Measurements from ENCODE around the gene IL19. TPM values are rescaled to one million over a fixed set of nuclear protein-coding genes. Genes with fewer than 3 reads are reported as not detected.

The IL19 gene
- total RNA-seq, 2 experiments from 2014 or later, result not detected

DNA sequence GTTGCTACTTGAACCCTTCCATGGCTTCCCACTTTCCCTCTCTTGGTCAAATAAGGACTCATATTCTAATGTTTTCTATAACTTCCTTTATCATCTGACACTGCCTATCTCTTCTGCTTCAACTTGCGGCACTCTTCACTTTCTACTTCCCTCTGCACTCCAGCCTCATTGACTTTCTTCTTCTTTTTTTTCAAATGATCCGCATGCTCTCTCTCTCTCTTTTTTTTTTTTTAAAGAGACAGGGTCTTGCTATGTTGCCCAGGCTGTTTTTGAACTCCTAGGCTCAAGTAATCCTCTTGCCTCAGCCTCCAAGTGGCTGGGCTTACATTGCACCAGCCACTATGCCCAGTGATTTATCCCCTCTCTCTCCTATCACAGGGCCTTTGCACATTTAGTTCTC is 9.1 kb downstream of the IL19 start:
- Mint-ChIP-seq H3K27ac (no peak overlapping the region), H3K27me3 (peaks cover 4% of the 10 kb centered on the region), H3K9me3 (no peaks in the 10 kb centered on the region), H3K36me3 (no peaks in the 10 kb centered on the region), H3K4me1 (peaks cover 29% of the 10 kb centered on the region), H3K4me3 (no peak overlapping the region)
- no peak for DNase-seq

DNA sequence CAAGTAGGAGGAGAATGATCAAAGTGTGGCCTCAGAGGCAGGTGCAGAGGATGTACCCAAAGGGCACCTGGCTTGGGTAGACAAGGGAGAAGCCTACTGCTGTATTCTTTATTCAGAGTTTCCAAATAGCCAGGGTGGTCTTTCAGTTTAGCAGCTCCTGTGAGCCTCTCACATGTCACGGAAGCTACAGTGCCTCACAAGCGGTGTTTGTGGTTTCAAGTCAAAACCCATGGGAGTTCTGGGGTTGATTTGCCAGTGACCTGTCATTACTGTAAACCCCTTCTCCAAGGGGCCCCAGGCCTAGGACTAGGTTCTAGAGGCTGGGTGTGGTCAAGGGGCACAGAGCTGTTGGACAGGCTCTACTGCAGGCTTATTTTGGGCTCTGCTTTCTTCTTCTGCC is 11.9 kb downstream of the IL19 start:
- DNase-seq, result peak; percentile 59
- H3K9me3 Mint-ChIP-seq, result no peaks in the 10 kb centered on the region
- H3K27me3 Mint-ChIP-seq, result no peaks in the 10 kb centered on the region
- no peak overlapping the region for H3K4me3 Mint-ChIP-seq
- peaks cover 55% of the 10 kb centered on the region for H3K4me1 Mint-ChIP-seq
- H3K27ac Mint-ChIP-seq, result peak overlapping the region; percentile 59
- H3K36me3 Mint-ChIP-seq, result no peaks in the 10 kb centered on the region

DNA sequence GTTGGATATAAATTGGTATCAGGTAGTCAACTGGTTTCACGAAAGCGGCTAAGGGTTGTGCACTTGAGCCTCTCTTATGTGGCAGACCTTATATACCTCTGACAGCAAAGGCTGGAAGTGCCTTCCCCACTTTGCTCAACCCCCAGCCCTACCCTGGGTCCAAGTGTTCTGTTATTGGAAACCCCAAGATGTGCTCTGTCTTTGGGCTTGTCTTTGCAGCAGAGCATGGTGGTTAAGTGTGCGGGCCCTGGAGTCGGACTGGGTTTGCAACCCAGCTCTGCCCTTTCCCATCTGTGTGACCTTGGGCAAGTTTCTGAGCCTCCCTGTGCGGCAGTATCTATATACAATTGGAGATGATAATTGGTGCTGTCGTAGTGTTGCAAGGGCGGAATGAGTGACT is 12.9 kb downstream of the IL19 start:
- no peaks in the 10 kb centered on the region for H3K36me3 Mint-ChIP-seq
- H3K4me3 Mint-ChIP-seq, result no peak overlapping the region

DNA sequence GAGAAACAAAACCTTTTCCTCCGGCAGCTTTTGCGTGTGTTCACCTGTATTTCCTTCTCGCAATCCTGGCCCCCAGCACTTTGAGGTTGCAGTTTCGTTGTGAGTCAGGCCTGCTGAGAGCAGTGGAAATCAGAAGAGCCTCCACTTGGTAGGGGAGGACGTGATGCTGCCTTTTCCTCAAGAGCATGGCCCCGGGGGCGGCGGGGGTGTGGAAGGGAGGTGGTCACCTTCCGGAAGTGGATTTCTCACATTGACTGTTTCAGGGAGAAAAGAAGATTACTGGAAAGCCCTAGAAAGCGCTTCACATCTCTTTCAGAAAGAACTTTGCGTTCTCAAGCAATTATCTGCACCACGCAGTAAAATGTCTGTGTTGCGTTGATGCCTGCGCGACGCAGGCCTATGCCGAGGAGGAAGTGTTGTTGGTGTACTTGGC is 13.9 kb downstream of the IL19 start:
- DNase-seq, result peak; percentile 89
- no peaks in the 10 kb centered on the region for H3K9me3 Mint-ChIP-seq
- peak overlapping the region; percentile 63 for H3K4me3 Mint-ChIP-seq
- peaks cover 62% of the 10 kb centered on the region for H3K4me1 Mint-ChIP-seq
- H3K36me3 Mint-ChIP-seq, result no peaks in the 10 kb centered on the region
- no peaks in the 10 kb centered on the region for H3K27me3 Mint-ChIP-seq
- peak overlapping the region; percentile 85 for H3K27ac Mint-ChIP-seq

More for the DNA sequence above, 12.9 kb downstream of the IL19 start:
- no peaks in the 10 kb centered on the region for H3K27me3 Mint-ChIP-seq
- peaks cover 62% of the 10 kb centered on the region for H3K4me1 Mint-ChIP-seq
- H3K9me3 Mint-ChIP-seq, result no peaks in the 10 kb centered on the region
- H3K27ac Mint-ChIP-seq, result peak overlapping the region; percentile 47
- no peak for DNase-seq

DNA sequence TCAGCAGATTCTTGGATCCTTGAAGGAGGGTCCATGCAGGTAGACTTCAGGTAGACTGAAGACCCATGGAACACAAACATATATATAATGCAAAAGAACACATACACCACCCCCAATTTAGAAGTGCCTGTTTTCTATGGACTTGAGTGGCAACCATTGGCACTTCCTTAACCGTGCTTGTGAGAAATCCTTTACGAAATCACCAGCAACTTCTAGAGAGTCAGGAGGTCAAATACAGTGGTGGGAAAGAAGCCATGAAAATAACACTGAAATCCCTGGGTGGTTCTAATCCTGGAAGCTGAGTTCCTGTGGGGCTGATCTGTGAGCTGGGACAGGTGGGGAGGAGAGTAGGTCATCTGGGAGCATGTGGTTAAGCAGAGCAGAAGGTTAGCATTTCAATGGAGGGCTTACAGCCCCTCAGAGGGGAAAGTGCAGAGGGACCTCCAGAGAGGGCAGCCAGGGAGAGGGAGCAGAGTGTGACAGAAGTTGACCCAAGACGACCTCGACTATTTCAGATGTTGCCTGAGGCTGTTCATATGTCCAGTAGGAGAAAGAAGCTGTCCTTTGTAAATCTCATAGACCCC is 14.7 kb downstream of the IL19 start:
- no peaks in the 10 kb centered on the region for H3K27me3 Mint-ChIP-seq
- H3K4me3 Mint-ChIP-seq, result no peak overlapping the region
- H3K36me3 Mint-ChIP-seq, result no peaks in the 10 kb centered on the region
- peaks cover 69% of the 10 kb centered on the region for H3K4me1 Mint-ChIP-seq
- DNase-seq, result no peak
- H3K9me3 Mint-ChIP-seq, result no peaks in the 10 kb centered on the region
- H3K27ac Mint-ChIP-seq, result peak overlapping the region; percentile 16

DNA sequence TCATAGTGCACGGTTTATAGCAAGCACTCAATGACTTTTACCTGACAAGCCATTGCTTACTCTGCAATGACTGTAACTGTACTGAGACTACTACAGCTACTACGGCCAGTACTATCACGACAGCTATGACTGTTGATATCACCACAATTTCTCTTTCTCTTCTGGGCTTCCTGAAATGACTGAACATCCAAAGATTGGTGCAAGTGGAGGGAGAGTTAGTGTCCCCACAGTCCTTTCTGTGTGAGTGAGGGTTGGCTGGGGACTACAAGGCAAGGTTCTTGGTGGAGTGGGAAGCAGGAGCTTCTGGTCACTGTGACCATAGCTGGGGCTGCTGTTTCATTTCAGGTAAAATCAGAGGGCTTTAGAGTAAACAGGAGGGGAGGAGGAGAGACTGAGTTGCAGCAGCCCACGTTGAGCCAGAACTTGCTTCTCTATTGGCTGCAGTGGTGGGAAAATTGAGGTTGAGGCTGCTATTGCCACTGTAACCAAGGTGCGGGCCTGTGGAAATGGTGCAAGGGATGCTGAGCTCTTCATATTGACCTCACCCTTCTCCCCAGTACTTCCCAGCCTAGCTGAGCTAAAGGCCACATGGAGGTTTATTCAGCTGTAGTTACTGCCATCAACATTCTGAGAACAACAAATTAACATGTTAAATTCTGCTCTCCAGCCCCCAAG is 15.8 kb downstream of the IL19 start:
- Mint-ChIP-seq H3K9me3 (no peaks in the 10 kb centered on the region), H3K36me3 (no peaks in the 10 kb centered on the region), H3K27me3 (no peaks in the 10 kb centered on the region), H3K4me3 (peak overlapping the region; percentile 11), H3K27ac (peak overlapping the region; percentile 0), H3K4me1 (peaks cover 77% of the 10 kb centered on the region)
- DNase-seq, result no peak

DNA sequence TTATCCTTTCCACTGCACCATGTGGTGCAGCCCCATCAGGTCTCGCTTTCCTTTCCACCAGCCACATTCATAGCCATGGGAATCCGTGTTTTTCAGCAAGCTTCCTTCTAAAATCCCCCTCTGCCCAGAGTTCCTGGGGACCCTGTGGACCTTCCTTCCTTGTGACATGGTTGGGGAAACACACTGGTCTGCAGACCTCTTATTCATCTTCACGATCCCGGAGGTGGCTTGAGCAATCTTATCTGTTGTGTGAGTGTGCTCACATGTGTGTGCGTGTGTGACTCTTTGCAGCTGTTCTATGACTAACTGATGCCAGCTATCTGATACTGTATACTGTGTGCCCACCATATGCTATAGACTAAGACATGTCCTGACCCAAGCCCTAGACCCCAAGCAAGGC is 17.3 kb downstream of the IL19 start:
- no peak for DNase-seq
- H3K27me3 Mint-ChIP-seq, result no peaks in the 10 kb centered on the region
- H3K36me3 Mint-ChIP-seq, result no peaks in the 10 kb centered on the region
- H3K27ac Mint-ChIP-seq, result no peak overlapping the region
- no peaks in the 10 kb centered on the region for H3K9me3 Mint-ChIP-seq
- H3K4me3 Mint-ChIP-seq, result no peak overlapping the region
- peaks cover 77% of the 10 kb centered on the region for H3K4me1 Mint-ChIP-seq

DNA sequence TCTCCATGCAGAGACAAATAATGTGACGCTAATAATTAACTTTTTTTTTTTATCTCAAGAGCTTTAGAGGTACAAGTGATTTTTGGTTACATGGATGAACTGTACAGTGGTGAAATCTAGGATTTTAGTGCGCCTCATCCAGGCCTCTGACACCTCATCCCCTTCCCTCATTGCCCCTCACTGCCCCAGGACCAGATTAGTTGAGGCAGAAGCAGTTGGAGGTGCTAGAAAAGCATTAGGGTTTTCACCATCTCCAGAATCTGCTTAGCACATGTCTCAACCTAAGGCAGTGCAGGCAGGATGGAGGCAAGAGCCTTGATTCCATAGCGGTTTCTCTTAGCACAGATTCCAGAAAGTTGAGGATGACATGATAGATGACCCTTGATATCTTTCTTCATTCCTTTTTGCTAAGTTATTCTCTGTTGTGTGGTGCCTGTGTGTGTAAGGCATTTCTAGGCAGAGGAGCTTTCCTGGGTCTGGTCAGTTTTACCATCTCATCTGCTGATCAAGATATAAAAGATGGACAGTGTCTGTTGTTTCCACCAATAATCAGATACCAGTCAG is 18.0 kb downstream of the IL19 start:
- Mint-ChIP-seq H3K27me3 (no peaks in the 10 kb centered on the region), H3K9me3 (no peaks in the 10 kb centered on the region), H3K36me3 (no peaks in the 10 kb centered on the region), H3K27ac (no peak overlapping the region), H3K4me3 (no peak overlapping the region), H3K4me1 (peaks cover 72% of the 10 kb centered on the region)
- no peak for DNase-seq

DNA sequence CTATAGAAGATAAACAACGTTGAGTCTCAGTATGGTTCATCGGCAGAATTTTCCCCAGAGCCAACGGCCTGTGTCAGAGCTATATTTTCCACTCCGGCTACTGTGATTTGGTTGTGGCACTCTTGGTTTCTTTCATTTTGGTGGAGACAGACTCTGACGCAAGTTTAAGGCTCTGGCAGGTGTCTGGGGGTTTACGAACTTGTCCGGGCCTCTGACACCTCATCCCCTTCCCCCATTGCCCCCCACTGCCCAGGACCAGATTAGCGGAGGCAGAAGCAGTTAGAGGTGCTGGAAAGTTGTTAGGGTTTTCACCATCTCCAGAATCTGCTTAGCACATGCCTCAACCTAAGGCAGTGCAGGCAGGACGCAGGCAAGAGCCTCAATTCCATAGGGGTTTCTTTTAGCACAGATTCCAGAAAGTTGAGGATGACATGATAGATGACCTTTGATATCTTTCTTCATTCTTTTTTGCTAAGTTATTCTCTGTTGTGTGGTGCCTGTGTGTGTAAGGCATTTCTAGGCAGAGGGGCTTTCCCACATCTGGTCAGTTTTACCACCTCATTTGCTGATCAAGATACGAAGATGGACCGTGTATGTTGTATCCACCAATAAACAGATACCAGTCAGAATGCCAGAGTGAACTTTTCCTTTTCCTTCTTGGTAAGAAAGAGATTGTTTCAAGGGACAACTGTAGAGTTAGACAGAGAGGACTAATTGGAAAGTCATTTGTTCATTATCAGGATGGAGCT is 20.1 kb downstream of the IL19 start:
- Mint-ChIP-seq H3K4me1 (peaks cover 70% of the 10 kb centered on the region), H3K27ac (peak overlapping the region; percentile 18), H3K27me3 (no peaks in the 10 kb centered on the region), H3K36me3 (peaks cover 2% of the 10 kb centered on the region), H3K4me3 (no peak overlapping the region), H3K9me3 (peaks cover 2% of the 10 kb centered on the region)
- DNase-seq, result no peak

DNA sequence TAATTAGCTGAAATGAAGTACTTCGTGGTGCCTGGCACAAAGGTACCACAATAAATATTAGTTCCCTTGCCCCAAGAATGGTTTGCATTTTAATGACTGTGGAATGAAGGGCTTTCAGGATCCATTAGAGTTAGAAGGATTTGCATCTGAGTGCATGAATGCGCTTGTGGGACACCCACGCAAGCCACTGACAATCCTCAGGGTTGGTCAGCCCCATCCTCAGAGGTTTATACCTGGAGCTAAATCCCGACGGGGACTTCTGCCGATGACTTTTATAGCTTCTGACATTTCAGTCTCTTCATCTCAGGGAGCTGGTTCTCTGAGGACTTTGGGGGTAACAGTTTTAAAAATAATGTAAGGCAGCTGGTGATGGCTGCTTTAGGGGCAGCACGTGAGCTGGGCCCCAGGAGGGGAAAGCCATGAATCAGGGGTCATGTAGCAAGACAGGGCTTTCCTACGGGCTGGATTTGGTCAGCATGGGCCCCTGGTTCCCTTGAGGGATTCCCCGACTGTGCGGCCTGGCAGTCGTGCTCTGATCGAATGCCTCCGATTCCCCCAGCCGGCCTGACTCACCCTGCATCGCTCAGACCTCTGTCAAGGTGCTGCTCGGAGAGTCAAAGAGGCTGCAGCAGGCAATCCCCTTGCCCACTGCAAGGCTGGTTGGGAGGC is 22.5 kb downstream of the IL19 start:
- no peaks in the 10 kb centered on the region for H3K27me3 Mint-ChIP-seq
- H3K4me1 Mint-ChIP-seq, result peaks cover 50% of the 10 kb centered on the region
- H3K27ac Mint-ChIP-seq, result no peak overlapping the region
- peaks cover 2% of the 10 kb centered on the region for H3K9me3 Mint-ChIP-seq
- DNase-seq, result no peak
- no peak overlapping the region for H3K4me3 Mint-ChIP-seq
- peaks cover 2% of the 10 kb centered on the region for H3K36me3 Mint-ChIP-seq

DNA sequence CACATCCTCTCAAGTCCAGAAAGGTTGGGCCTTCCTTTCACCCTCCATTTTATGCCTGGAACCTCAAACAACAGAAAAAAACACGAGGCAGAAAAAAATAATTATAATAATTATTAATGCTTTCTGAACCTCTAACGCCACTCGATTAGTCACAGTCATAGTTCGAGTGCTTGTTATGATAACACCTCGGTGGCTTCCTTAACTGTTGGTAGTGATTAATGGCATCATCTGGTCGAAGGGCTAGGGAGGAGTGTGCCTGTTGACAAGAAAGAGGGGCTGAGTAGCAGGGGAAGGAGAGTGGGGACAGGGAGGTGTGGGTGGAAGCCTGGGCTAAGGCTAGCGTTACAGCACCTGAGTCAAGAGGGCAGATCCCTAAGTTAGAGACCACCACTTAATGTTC is 23.0 kb downstream of the IL19 start:
- Mint-ChIP-seq H3K4me1 (peaks cover 52% of the 10 kb centered on the region), H3K4me3 (no peak overlapping the region), H3K27ac (peak overlapping the region; percentile 57), H3K9me3 (peaks cover 2% of the 10 kb centered on the region), H3K27me3 (no peaks in the 10 kb centered on the region), H3K36me3 (peaks cover 2% of the 10 kb centered on the region)
- DNase-seq, result no peak

DNA sequence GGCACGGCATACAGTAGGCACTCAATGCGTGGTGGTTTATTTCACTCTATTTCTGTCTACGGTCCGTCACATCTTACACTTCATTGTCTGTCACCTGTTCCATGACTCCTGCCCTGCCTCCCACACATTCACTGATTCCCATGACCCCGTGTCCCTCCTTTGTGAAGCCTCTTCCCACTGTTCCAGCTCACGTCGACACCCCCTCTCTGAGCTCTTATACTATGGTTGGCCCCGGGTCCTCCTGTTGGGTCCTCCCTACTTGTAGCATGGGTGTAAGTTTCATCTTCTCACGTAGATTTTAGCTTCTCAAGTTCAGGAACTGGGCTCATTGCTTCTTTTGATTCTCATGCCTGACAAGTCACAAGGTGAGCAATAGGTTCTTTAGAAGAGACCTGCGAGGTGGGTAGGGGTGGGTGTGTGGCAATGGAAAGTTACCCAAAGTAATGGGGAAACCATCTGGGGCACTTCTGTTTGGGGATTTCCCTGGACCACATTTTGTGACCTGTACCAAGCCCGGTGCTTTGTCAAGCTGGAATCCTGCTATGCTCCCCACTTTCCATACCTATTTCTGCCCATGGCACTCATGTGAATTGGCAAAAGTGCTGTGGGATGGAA is 23.8 kb downstream of the IL19 start:
- Mint-ChIP-seq H3K4me1 (peaks cover 58% of the 10 kb centered on the region), H3K27me3 (no peaks in the 10 kb centered on the region), H3K9me3 (peaks cover 2% of the 10 kb centered on the region), H3K27ac (peak overlapping the region; percentile 82), H3K36me3 (peaks cover 2% of the 10 kb centered on the region), H3K4me3 (peak overlapping the region; percentile 49)
- DNase-seq, result peak; percentile 52

DNA sequence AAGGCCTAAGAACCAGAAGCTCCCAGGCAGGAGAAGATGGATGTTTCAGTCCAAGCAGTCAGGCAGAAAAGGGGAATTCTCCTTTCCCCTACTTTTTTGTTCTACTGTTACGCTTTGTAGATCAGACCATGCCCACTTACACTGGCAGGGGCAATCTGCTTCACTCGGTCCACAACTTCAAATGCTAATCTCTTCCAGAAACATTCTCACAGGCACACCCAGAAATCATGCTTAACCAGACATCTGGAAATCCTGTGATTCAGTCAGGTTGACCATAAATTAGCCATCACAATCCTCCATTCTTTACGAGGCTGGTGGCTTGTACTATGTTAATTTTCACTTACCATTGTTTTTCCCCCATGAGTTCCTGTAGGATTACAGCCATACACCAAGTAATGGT is 25.5 kb downstream of the IL19 start:
- Mint-ChIP-seq H3K27ac (no peak overlapping the region), H3K4me3 (no peak overlapping the region), H3K36me3 (peaks cover 2% of the 10 kb centered on the region), H3K27me3 (no peaks in the 10 kb centered on the region), H3K4me1 (peaks cover 47% of the 10 kb centered on the region), H3K9me3 (peaks cover 2% of the 10 kb centered on the region)
- no peak for DNase-seq

DNA sequence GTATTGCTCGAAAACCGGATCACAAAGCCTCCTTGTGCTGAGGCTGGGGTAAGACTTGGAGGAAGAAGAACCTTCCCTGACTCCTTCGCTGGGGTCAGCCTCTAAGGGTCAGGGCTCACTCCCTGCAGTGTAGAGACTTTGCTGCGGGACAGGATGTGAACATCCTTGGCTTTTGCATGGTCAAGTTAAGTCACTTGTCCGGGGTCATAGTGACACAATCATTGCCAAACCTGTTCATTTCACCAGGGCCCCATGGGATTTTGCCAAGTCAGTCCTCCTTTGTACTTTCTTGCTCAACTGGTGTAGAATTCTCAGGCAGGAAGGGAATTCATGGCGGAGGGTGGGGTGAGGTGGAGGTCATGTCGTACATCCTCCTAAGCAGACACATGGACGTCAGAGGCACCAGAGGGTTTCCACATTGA is 26.4 kb downstream of the IL19 start:
- no peak for DNase-seq
- no peak overlapping the region for H3K27ac Mint-ChIP-seq
- H3K9me3 Mint-ChIP-seq, result peaks cover 2% of the 10 kb centered on the region
- H3K4me3 Mint-ChIP-seq, result no peak overlapping the region
- H3K27me3 Mint-ChIP-seq, result no peaks in the 10 kb centered on the region
- H3K4me1 Mint-ChIP-seq, result peaks cover 49% of the 10 kb centered on the region
- peaks cover 2% of the 10 kb centered on the region for H3K36me3 Mint-ChIP-seq
